Measurements from ENCODE around the gene HMX1. TPM values are rescaled to one million over a fixed set of nuclear protein-coding genes. Genes with fewer than 3 reads are reported as not detected.

HMX1 gene
- total RNA-seq, 2 donors from 2014 or later = not detected

- intact Hi-C loops (cut with DNase I, micrococcal nuclease) = no loop called here
- peak in 1 of 2 donors; percentile 15 for DNase-seq
- ATAC-seq = no peak
Measured at GRCh38 chr4:8837181-8837841, 34.3 kb downstream of the HMX1 start.

GRCh38 chr4:8836664-8837171 is 34.9 kb downstream of the HMX1 start:
- peak in 1 of 2 donors; percentile 18 for DNase-seq

GRCh38 chr4:8835521-8836365 is 35.9 kb downstream of the HMX1 start:
- intact Hi-C loops (cut with DNase I, micrococcal nuclease) = no loop called here
- DNase-seq = peak in 1 of 2 donors; percentile 17

More at GRCh38 chr4:8836664-8837171, 34.9 kb downstream of the HMX1 start:
- no peak for ATAC-seq
- intact Hi-C loops (cut with DNase I, micrococcal nuclease) = no loop called here

GRCh38 chr4:8834681-8835220 is 36.9 kb downstream of the HMX1 start:
- no peak for ATAC-seq
- DNase-seq = no peak
- intact Hi-C loops (cut with DNase I, micrococcal nuclease) = no loop called here

More at GRCh38 chr4:8835521-8836365, 35.9 kb downstream of the HMX1 start:
- ATAC-seq = no peak

GRCh38 chr4:8832113-8832915 is 39.3 kb downstream of the HMX1 start:
- ATAC-seq (no peak), DNase-seq (peak in 1 of 2 donors; percentile 7)
- intact Hi-C loops (cut with DNase I, micrococcal nuclease) = no loop called here

GRCh38 chr4:8831221-8832112 is 40.2 kb downstream of the HMX1 start:
- no peak for ATAC-seq
- DNase-seq = peak in 1 of 2 donors; percentile 10
- intact Hi-C loops (cut with DNase I, micrococcal nuclease) = no loop called here

GRCh38 chr4:8830611-8831200 is 40.9 kb downstream of the HMX1 start:
- intact Hi-C loops (cut with DNase I, micrococcal nuclease) = no loop called here
- peak in 1 of 2 donors; percentile 14 for DNase-seq
- ATAC-seq = no peak

- intact Hi-C loops (cut with DNase I, micrococcal nuclease) = no loop called here
- ATAC-seq (no peak), DNase-seq (peak in 1 of 2 donors; percentile 5)
Measured at GRCh38 chr4:8830056-8830455, 41.6 kb downstream of the HMX1 start.

GRCh38 chr4:8829584-8829983 is 42.1 kb downstream of the HMX1 start:
- ATAC-seq (no peak), DNase-seq (peak in 1 of 2 donors; percentile 3)
- intact Hi-C loops (cut with DNase I, micrococcal nuclease) = no loop called here

GRCh38 chr4:8828869-8829268 is 42.8 kb downstream of the HMX1 start:
- ATAC-seq (no peak), DNase-seq (peak in 1 of 2 donors; percentile 15)
- intact Hi-C loops (cut with DNase I, micrococcal nuclease) = no loop called here

- intact Hi-C loops (cut with DNase I, micrococcal nuclease) = no loop called here
- DNase-seq = peak in 1 of 2 donors; percentile 10
Measured at GRCh38 chr4:8821151-8821950, 50.3 kb downstream of the HMX1 start.

GRCh38 chr4:8820178-8821102 is 51.2 kb downstream of the HMX1 start:
- intact Hi-C loops (cut with DNase I, micrococcal nuclease) = no loop called here
- no peak for DNase-seq
- ATAC-seq = no peak

More at GRCh38 chr4:8821151-8821950, 50.3 kb downstream of the HMX1 start:
- no peak for ATAC-seq

GRCh38 chr4:8819473-8820177 is 52.0 kb downstream of the HMX1 start:
- no peak for ATAC-seq
- DNase-seq = no peak
- intact Hi-C loops (cut with DNase I, micrococcal nuclease) = no loop called here

GRCh38 chr4:8819019-8819418 is 52.6 kb downstream of the HMX1 start:
- DNase-seq = no peak
- intact Hi-C loops (cut with DNase I, micrococcal nuclease) = no loop called here
- no peak for ATAC-seq

Measured in left colon (tissue), 2 donors.